ENCODE measurements around the gene HHAT.

HHAT gene

DNA sequence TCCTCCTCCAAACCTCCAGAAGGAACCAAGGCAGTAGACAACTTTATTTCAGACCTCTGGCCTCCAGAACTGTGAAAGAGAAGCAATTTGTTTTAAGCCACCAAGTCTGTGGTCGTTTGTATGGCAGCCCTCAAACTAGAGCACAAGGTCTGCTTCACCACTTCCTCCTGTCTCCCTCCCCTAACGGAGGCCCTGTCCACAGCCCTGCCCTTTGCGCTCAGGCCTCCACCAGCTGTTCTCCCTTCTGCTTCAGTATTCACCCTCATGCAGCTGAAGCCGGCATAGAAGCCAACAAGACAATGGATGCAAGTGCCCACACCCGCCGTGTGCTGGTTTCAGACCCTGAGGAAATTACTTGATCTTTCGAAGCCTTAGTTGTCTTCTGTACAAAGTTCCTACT is 364.1 kb downstream of the HHAT start:
- DNase-seq = no peak

DNA sequence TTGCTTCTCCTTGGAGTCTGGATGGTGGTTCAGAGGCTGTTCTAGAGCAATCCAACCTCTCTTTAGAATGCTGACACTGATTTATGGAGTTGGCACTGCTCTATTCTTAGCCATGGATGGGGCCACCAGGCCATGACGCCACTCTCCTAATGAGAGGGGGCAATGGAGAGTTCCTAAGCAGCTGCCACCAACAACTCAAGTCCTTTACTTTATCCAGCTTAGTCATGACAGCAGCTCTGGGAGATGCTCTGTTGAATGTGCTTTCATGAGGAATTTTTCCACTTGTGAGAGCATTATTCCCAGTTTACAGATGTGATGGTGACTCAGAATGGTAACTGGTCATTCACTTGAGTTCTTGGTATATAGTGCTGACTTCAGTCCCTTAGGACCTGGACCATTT is 366.3 kb downstream of the HHAT start:
- DNase-seq = no peak

DNA sequence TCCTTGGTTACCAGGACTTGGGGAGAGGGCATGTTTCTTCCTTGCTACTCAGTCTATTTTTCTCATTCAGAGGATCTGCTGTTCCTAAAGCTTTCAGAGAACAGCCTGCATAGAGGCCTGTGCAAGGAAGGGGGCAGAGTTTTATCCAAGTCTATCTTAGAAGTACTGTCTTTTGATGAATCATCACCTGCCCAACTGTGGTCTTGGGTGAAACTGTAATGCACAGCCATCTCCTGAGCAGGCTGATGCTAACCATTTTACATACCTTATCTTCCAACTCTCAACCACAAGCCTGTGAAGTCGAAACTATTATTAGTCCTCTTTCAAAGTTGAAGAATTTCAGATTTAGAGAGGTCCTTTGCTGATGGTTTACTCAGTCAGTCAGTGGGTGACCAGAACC is 368.0 kb downstream of the HHAT start:
- no peak for DNase-seq

DNA sequence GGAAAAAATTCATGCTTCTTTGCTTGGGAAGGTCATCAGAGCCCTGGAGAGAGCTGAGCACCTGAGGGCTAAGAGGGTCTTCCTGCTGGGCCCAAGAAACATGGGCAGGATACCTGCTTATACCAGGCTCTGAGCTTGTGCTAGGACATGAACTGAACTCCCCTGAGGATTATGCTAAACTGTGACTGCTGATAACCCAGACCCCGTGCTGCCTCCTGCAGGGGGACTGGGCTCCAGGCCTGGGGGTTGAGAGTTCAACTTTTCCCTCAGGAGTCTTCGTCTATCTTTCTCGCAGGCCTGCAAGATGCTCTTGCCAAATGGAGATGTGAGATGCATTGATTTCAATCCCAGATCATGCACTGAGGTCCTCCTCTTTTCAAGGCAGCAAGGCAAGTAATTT is 368.5 kb downstream of the HHAT start:
- DNase-seq = no peak

DNA sequence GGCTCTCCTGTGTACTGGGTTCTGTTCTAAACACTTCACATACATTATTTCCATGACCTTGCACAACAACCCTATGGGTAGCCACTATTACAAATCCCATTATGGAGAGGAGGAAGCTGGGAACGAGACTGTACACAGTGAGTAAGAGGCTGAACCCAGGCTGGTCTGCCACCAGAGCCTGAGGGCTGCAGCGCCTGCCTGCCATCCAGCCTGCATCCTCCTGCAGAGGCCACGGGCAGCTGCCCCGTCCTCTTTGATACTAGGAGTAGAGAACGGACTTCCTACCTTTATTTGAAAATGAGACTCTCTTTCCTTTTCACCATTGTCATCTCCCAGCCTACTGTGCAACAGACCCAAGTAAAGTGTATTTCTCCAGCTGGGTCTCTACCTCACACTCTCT is 370.0 kb downstream of the HHAT start:
- DNase-seq = no peak

DNA sequence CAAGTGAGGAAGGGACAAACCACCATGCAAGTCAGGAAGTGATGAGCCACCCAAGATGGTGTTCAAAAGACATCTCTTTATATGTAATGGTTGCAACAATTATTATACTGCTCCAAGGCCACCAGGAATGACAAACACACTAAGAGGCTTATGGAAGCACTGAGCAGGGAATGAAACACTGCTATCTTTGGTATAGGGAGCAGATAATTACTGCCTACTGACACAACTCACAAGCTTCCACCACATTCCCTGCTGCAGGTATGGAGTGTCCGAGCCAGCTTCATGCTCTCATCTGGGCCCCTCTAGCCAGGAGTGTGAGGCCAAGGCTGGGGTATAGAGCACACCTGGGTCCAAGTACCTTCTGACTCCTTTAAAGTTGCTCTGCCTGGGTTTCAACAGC is 371.4 kb downstream of the HHAT start:
- no peak for DNase-seq

DNA sequence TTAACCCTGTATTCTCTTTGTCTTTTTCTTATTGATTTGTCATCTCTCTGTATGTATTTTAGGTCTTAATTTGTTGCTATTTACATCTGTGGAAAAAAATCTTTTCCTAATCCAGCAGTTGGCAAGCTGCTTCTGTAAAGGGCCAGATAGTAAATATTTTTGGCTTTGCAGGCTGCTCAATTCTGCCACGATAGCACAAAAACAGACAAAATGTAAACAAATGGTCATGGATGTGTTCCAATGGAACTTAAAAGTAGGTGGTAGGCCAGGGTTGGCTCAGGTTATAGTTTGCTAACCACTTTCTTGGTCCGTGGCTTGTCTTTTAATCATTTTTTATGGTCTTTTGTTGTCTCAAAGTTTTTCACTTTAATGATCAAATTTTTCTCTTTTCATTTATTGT is 371.8 kb downstream of the HHAT start:
- DNase-seq = no peak

DNA sequence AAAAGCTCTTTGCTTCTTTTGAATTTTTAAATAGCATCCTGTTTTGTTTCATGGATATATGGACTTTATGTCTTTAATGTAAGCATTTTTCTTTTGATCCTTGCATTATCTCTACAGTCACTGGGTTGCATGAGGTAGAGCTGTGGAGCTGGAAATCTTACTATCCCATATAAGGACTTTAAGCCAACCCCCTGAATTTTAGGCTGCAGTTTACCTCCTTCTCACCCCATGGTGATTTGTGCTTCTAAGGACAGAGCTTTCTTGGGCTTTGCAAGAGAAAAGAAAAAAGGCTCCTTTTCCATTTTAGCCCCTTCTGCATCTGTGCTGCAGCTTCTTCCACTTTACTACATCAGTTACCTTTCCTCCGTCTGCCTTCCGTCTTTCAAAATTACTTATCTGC is 373.8 kb downstream of the HHAT start:
- no peak for DNase-seq

DNA sequence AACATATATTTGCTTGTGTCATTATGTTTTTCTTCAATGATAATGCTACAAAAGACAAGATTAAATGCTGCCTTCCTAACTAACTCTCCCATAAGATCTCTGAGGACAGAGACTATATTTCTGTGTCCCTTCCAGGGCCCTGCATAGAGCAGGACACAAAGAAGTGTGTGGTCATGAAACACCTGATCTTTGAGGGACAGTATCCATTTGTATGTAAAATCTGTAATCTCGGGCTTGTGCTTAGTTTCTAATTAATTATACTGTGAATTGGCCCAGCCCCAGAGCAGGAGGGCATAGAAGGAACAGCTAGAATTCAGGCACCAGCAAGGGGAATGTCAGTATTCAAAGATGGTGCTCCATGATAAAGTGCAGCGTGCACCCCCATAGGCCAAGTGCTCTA is 374.9 kb downstream of the HHAT start:
- no peak for DNase-seq

DNA sequence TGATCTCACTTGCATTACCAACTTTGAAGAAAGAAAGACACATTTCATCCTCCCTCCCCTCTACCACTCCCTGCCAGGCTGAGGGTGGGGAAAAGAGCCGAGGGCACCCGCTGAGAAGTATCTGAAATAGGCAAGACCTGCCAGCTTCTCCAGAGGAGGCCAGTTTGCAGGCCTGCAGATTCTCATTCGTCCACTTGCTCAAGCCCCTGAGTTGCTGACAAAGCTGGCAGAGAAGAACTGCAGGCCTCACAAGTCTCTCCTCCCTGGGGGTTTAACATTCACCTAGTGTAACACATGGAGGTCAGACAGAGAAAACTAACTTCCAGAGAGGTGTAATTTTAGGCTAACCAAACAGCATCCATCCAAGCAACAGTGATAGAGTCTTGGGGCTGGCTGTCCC is 376.4 kb downstream of the HHAT start:
- DNase-seq = no peak

DNA sequence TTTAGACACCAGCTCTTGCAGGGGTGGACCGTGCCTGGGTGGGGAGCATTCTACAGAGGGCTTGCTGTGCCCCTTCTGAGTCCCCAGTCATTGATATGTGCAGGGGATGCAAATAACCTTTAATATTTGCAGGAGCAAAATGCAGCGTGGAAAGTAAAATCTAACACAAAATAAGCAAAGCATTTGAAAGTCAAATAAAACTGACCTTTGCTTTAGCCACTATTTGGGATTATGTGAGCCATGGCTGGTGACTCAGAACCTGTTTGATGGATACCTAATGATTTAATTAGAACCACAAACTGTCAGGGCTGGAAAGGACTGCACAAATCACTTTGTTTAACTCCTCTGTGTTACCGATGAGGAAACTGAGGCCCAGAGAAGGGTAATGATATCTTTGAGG is 377.5 kb downstream of the HHAT start:
- no peak for DNase-seq

DNA sequence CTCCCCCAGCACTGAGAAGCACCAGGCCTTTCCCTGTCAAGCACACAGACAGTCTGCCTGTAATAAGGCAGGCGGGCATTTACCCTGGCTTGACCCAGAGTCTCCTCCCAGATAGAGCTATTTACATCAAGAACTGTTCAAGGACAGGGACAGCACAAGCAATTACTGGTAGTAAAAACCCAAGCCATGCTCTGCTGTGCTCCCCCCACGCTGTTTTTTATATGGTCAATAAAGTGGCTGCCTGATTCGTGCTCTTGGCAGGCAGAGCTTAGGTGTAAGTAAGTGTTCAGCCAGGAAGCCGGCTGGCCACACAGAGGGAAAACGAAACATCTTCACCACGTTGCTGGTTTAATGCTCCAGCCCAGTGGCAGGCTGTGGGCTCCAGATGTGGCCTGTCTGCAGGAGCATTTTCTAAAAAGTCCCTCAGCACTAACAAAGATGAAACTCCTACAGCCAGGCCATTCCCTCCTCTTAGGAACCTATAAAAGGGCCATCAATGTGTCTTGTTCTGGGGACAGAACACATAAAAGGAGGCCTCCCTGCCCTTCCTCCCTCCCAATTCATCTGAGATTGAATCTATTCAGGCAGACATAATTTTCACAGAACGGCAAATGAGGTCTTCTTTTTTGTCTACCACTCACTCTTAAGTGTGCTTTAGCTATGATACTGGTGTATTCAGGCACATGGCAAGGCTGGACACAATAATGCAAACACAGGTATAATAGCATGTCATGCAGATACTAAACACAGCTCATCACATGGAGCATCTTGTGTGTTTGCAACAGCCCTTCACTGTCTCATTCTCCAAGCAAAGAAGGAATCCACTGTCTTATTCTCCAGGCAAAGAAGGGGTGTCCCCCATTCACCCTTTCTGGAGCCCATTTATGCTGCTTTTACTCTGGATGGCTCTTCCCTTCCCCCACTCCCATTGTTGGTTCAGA is 378.9 kb downstream of the HHAT start:
- peak; percentile 67 for DNase-seq

DNA sequence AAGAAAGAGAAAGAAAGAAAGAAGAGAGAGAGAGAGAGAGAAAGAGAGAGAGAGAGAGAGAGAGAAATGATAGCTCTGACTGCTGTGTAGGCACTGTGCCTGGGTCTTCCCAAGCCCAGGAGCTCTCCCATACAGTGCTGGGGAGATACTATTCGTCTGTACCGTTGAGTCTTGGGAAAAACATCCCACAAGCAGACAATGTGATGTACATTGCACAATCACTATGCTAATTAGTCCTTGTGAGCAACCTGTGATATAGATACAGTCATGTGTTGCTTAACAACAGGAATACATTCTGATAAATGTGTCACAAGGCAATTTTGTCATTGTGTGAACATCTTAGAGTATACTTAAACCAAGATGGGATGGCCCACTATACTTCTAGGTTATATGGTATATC is 381.0 kb downstream of the HHAT start:
- DNase-seq = no peak

DNA sequence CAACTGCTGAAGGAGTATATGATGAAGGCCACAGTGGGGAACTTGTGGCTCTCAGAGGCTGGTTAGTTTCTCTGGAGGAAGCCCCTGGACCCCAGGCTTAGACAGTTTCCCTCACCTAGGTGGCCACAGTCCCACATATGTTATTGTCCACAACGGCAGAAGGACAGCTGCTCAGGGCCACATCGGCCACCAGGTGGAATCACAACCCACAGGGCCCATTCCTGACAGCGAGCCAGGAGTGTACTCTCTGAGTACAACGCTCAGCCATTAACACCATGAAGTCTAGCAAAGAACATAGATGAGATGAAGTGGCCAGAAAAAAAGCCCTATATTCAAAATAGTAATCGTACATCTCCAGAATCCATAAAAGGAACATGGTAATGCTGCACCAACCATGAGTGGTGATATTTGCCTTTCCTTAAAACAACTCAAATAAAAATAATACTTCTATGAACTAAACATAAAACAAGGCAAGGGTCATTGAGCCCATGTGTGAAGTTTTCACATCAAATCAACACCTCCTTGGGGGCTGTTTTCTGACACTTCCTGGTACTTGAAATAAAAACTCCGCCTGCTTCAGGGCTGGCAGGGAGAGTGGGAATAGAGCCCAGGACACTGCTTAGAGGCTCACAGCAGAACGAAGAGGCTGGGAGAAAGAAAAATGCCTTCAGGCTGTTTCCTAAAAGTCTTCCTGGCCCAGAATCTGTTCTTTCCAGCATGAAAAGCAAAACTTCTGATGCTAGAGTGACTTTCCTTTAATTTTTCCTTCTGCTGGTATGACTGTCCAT is 383.3 kb downstream of the HHAT start:
- no peak for DNase-seq

DNA sequence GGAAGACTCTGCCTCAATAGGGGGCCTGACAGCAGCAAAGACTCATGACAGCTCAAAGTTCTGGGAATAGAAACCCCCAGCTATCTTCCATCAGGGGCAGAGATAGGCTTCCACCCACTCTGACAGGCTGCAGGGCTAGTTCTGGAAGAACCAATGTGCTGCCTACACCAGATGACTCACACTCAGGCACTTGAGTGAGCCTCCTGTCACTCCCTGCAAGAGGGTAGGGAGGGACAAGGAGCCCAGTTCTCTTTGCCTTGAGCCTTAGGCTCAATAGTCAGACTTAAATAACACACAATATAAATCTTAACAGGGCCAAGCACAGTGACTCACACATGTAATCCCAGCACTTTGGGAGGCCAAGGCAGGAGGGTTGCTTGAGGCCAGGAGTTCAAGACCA is 386.4 kb downstream of the HHAT start:
- DNase-seq = no peak

DNA sequence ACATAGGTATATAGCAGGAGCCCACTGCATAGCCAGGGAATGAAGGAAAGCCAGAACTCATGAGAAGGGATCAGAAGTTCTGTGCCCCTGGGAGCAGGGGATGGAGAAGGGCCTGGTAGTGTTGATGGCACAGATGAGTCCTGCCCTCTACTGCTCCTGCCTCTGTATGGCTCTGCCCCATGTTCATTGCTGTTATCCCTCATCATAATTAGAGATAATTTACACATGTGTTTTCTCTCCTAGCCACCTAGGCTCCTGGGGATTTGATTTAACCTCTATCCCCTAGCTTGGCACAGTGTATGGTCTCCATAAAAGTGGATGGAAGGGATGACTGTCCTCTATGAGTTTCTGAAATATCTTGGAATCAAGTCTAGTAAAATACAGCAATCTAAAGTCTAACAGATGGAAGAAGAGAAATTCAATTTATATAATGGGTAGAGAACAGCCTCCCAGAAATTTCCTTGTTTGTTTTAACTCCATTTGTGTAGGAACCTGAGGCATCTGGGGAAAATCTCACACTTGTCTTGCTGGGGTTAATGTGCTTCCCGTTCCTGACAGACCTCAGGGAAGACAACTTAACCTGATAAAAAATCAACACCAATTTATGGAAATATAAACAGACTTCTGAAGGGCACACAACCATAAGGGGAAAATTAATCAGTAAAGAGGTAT is 393.8 kb downstream of the HHAT start:
- DNase-seq = no peak

DNA sequence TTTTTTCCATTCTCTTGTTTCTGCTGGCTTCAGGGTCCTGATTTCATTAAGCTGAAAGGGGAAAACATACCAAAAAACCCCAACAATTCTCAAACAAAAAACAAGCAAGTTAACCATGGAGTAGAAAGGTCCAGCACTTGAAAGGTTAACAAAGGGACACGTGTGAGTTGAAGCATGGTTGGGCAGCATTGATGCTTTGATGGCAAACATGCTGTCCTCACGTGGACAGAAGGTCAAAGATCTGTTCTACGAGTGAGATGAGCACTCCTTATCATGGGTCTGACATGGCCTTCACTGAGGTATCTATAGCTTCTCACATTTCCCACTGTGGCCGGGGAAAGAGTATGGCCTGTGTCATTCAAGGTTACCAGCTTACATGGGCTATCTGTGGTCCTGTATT is 394.9 kb downstream of the HHAT start:
- no peak for DNase-seq

DNA sequence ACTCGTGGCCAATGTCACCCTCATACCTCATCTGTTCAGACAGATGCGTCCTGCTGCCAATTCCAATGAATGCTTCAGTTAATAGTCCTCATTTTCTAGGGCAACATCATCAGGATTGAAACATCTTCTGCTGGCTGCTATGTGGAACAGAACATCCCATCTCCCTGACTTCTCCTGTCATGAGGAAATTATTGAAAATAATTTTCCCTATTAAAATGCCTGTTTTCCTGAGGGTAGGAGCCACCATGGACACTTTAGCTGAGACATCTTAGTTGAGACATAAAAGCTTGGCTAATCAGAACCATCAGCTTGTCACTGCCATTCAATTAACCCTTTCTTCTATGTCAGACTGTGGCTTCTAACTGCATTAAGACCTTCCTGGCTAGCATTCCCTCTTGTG is 396.1 kb downstream of the HHAT start:
- no peak for DNase-seq

Measured in eye (tissue), 1 donor.